NT2/D1 (cell line): ENCODE measurements around the gene ACBD3.

Experiments used
- SUZ12 ChIP-seq: IDR thresholded peaks from 2 replicates; pipeline ENCODE4 v1.6.1; 2011; ENCODE audit not compliant: insufficient read length, insufficient read depth; ENCODE audit errors: extremely low read depth
- YY1 ChIP-seq: IDR thresholded peaks from 2 replicates; pipeline ENCODE4 v1.6.1; 2011; ENCODE audit not compliant: insufficient read length, insufficient read depth
- ZNF274 ChIP-seq: IDR thresholded peaks from 2 replicates; pipeline ENCODE4 v1.6.1; 2011; ENCODE audit warnings: mild to moderate bottlenecking, low read depth, low read length

GRCh38 chr1:226204198-226204597, 17.7 kb upstream of the ACBD3 start:
- TF ChIP-seq ZNF274 (no peak), SUZ12 (no peak), YY1 (no peak)
